Caco-2 (cell line): ENCODE measurements around the gene RYR2. TPM values are rescaled to one million over a fixed set of nuclear protein-coding genes. Genes with fewer than 3 reads are reported as not detected.

Source experiments
- BruUV-seq: library from RNA; stranded (reverse); fragments of 400-500 nt; replicated peaks from 2 replicates; lab custom pipeline; 2021; lab: Mats Ljungman, UMichigan
- CTCF ChIA-PET: fragments of 300-600 bp; sonication (Branson Sonifier 250); formaldehyde crosslinking; loops from one replicate; lab custom pipeline; 2022; ENCODE audit warnings: antibody characterized with exemption; lab: Charles Lee
- POLR2A ChIA-PET: fragments of 300-600 bp; sonication (Branson Sonifier 250); formaldehyde crosslinking; loops from one replicate; lab custom pipeline; 2022; ENCODE audit warnings: antibody characterized with exemption; lab: Charles Lee
- DNase-seq, 2 experiments: peaks; one replicate each; pipeline versions ENCODE4 v3.0.0 to v3.0.0-alpha.2; 2020 to 2022
- H3K27me3 ChIP-seq: replicated peaks from 2 replicates; pipeline ENCODE4 v1.6.0; 2011; ENCODE audit warnings: low read length; ENCODE audit not compliant: control insufficient read depth, insufficient read depth
- H3K36me3 ChIP-seq: 2 replicates; pipeline ENCODE4 v1.5.1; 2011; ENCODE audit warnings: low read length; ENCODE audit not compliant: control insufficient read depth, insufficient read depth
- H3K4me1 ChIP-seq: fragments of 250-450 bp; sonication (Bioruptor Pico); 2 replicates; pipeline ENCODE4 v1.5.1; 2020; ENCODE audit warnings: mild to moderate bottlenecking
- H3K4me3 ChIP-seq: 2 replicates; pipeline ENCODE4 v1.5.1; 2011; ENCODE audit warnings: low read depth, mild to moderate bottlenecking, control low read depth, low read length
- H3K9me3 ChIP-seq: fragments of 250-450 bp; sonication (Bioruptor Pico); 2 replicates; pipeline ENCODE4 v1.5.1; 2020; ENCODE audit warnings: mild to moderate bottlenecking, moderate library complexity
- H3K27ac Mint-ChIP-seq: one replicate; pipeline ENCODE4 v1.8.0; 2022; ENCODE audit warnings: mixed read lengths; ENCODE audit not compliant: unreplicated experiment
- H3K27me3 Mint-ChIP-seq: one replicate; pipeline ENCODE4 v1.8.0; 2022; ENCODE audit warnings: mixed read lengths; ENCODE audit not compliant: insufficient read depth, unreplicated experiment
- H3K36me3 Mint-ChIP-seq: one replicate; pipeline ENCODE4 v1.8.0; 2022; ENCODE audit warnings: mild to moderate bottlenecking, mixed read lengths; ENCODE audit not compliant: insufficient read depth, unreplicated experiment
- H3K4me1 Mint-ChIP-seq: one replicate; pipeline ENCODE4 v1.8.0; 2022; ENCODE audit warnings: low read depth, mixed read lengths; ENCODE audit not compliant: unreplicated experiment
- H3K4me3 Mint-ChIP-seq: one replicate; pipeline ENCODE4 v1.8.0; 2022; ENCODE audit warnings: mild to moderate bottlenecking, moderate library complexity, mixed read lengths; ENCODE audit not compliant: unreplicated experiment
- H3K9me3 Mint-ChIP-seq: one replicate; pipeline ENCODE4 v1.8.0; 2022; ENCODE audit warnings: mixed read lengths; ENCODE audit not compliant: unreplicated experiment
- CTCF ChIP-seq, 2 experiments: fragments of 200-600 bp in 1 of 2; IDR thresholded peaks; 1 replicate in 1 of 2; 2 replicates in 1 of 2; pipeline versions ENCODE4 v1.5.1 to v1.8.0; 2011 to 2022; ENCODE audit warnings: antibody characterized with exemption in 1 of 2, control low read depth in 1 of 2, inconsistent platforms in 1 of 2, low read depth in 1 of 2, low read length in 1 of 2, mild to moderate bottlenecking in 1 of 2, moderate library complexity in 1 of 2; ENCODE audit not compliant: insufficient read depth in 1 of 2, severe bottlenecking in 1 of 2, unreplicated experiment in 1 of 2
- intact Hi-C: fragments of 100-400 bp; cut with micrococcal nuclease; formaldehyde crosslinking; loops from one replicate; pipeline ENCODE4 v1.10.0; 2022; ENCODE audit not compliant: unreplicated experiment
- total RNA-seq: library from RNA; stranded (reverse); gene quantifications from 2 replicates; pipeline ENCODE4 v1.2.3, GENCODE V29; 2022

Gene RYR2
- total RNA-seq, 1 experiment from 2014 or later: 3.4 TPM

- no peak for TF ChIP-seq CTCF (IDR thresholded peaks at IDR 0.05; ENCODE audit: insufficient read depth in 1 of 2, low read depth in 1 of 2, low read length in 1 of 2, severe bottlenecking in 1 of 2, unreplicated experiment in 1 of 2)
- H3K27ac Mint-ChIP-seq: no peak overlapping the region
- no peaks in the 10 kb centered on the region for H3K36me3 ChIP-seq
- peaks cover 19% of the 10 kb centered on the region for H3K27me3 Mint-ChIP-seq
- no peaks in the 10 kb centered on the region for H3K36me3 Mint-ChIP-seq
- no peak overlapping the region for H3K4me3 ChIP-seq
- BruUV-seq: no TSS peak
- H3K27me3 ChIP-seq: no peaks in the 10 kb centered on the region
- intact Hi-C loops: no loop called here
- ChIA-PET CTCF (no interaction called here), POLR2A (no interaction called here)
- no peaks in the 10 kb centered on the region for H3K4me1 Mint-ChIP-seq
- DNase-seq: no peak
- no peaks in the 10 kb centered on the region for H3K4me1 ChIP-seq
- H3K9me3 ChIP-seq: no peaks in the 10 kb centered on the region
- no peak overlapping the region for H3K4me3 Mint-ChIP-seq
- no peaks in the 10 kb centered on the region for H3K9me3 Mint-ChIP-seq
These were observed 129.6 kb downstream of the RYR2 start for GRCh38 chr1:237171454-237172117.

DNA sequence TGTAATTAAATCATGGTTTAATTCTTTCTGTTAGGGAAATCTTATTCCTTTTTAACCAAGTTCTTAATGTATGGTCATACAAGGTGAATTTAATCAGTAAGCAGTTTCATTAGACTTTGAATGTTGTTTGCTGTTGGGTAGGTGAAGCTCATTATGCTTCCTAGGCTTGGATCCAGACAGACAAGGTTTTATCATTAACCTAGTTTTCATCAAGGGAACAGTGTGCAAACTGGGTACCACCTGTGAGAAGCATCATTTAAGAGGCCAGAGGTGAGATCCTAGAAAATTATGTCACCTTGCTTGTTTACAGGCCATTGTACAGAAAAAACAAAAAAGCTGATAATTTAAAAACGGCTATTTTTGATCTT is 130.1 kb downstream of the RYR2 start:
- DNase-seq: no peak
- Histone ChIP-seq H3K27me3 (no peaks in the 10 kb centered on the region), H3K36me3 (no peaks in the 10 kb centered on the region), H3K4me3 (no peak overlapping the region), H3K4me1 (no peaks in the 10 kb centered on the region), H3K9me3 (no peaks in the 10 kb centered on the region)
- H3K36me3 Mint-ChIP-seq: no peaks in the 10 kb centered on the region
- no peak overlapping the region for H3K4me3 Mint-ChIP-seq
- intact Hi-C loops: no loop called here
- H3K27me3 Mint-ChIP-seq: peaks cover 19% of the 10 kb centered on the region
- ChIA-PET CTCF (no interaction called here), POLR2A (no interaction called here)
- no peaks in the 10 kb centered on the region for H3K9me3 Mint-ChIP-seq
- TF ChIP-seq CTCF (IDR thresholded peaks at IDR 0.05; ENCODE audit: insufficient read depth in 1 of 2, low read depth in 1 of 2, low read length in 1 of 2, severe bottlenecking in 1 of 2, unreplicated experiment in 1 of 2): no peak
- BruUV-seq: no TSS peak
- no peak overlapping the region for H3K27ac Mint-ChIP-seq
- H3K4me1 Mint-ChIP-seq: no peaks in the 10 kb centered on the region

DNA sequence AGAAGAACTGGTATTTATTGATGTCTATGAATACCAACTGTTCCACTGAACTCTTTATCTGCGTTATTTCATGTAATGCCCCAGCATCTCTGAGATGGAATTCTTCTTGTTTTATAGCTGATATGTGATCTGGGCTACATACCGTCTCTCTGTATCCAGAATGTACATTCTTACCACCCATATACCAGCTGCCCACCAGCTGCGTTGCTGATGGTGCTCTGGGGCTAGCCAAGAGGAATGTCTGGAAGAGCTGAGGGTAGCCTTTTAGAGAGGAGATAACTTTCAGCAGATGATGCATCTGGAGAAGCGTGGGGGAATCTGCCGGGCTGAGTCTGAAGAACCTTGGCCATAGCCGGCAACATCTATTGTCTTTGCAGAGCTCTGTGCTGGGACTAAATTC is 137.5 kb downstream of the RYR2 start:
- no peaks in the 10 kb centered on the region for H3K9me3 ChIP-seq
- H3K4me3 Mint-ChIP-seq: no peak overlapping the region
- no peaks in the 10 kb centered on the region for H3K36me3 Mint-ChIP-seq
- H3K27ac Mint-ChIP-seq: no peak overlapping the region
- ChIA-PET POLR2A (no interaction called here), CTCF (no interaction called here)
- H3K4me1 ChIP-seq: no peaks in the 10 kb centered on the region
- no peak for DNase-seq
- peaks cover 6% of the 10 kb centered on the region for H3K27me3 Mint-ChIP-seq
- intact Hi-C loops: no loop called here
- no peaks in the 10 kb centered on the region for H3K4me1 Mint-ChIP-seq
- H3K27me3 ChIP-seq: no peaks in the 10 kb centered on the region
- no peak overlapping the region for H3K4me3 ChIP-seq
- H3K9me3 Mint-ChIP-seq: no peaks in the 10 kb centered on the region
- no peaks in the 10 kb centered on the region for H3K36me3 ChIP-seq
- TF ChIP-seq CTCF (IDR thresholded peaks at IDR 0.05; ENCODE audit: insufficient read depth in 1 of 2, low read depth in 1 of 2, low read length in 1 of 2, severe bottlenecking in 1 of 2, unreplicated experiment in 1 of 2): no peak
- BruUV-seq: no TSS peak
